Stimulated activated memory B cell treated with anti-CD40 and anti-IgM and Interleukin-4, amounts not matched to agents 10 μg/mL and 1 μg/mL and 100 μg/mL, for 72 hours (primary cell): ENCODE measurements around the gene TBC1D22A.

Source experiments
- ATAC-seq: fragments of 150-1000 bp; cut with Tn5 transposase; 2 replicates; pipeline ENCODE4 v1.10.0; 2021
- H3K27ac Mint-ChIP-seq: one replicate; pipeline ENCODE4 v1.8.0; 2022; ENCODE audit warnings: mild to moderate bottlenecking, mixed read lengths
- H3K27me3 Mint-ChIP-seq: one replicate; pipeline ENCODE4 v1.8.0; 2022; ENCODE audit warnings: mixed read lengths
- H3K36me3 Mint-ChIP-seq: one replicate; pipeline ENCODE4 v1.8.0; 2022; ENCODE audit warnings: mixed read lengths
- H3K4me1 Mint-ChIP-seq: one replicate; pipeline ENCODE4 v1.8.0; 2022; ENCODE audit warnings: mixed read lengths
- H3K4me3 Mint-ChIP-seq: one replicate; pipeline ENCODE4 v1.8.0; 2022; ENCODE audit warnings: mild to moderate bottlenecking, moderate library complexity, mixed read lengths
- H3K9me3 Mint-ChIP-seq: one replicate; pipeline ENCODE4 v1.8.0; 2022; ENCODE audit warnings: mixed read lengths

Gene TBC1D22A

GRCh38 chr22:46992121-46992731 is 229.8 kb downstream of the TBC1D22A start:
- H3K9me3 Mint-ChIP-seq, result no peaks in the 10 kb centered on the region
- H3K27ac Mint-ChIP-seq, result peak overlapping the region; percentile 57

GRCh38 chr22:46993633-46994032 is 231.2 kb downstream of the TBC1D22A start:
- Mint-ChIP-seq H3K9me3 (no peaks in the 10 kb centered on the region), H3K36me3 (peaks cover 50% of the 10 kb centered on the region), H3K4me3 (no peak overlapping the region), H3K27me3 (no peaks in the 10 kb centered on the region), H3K4me1 (peaks cover 11% of the 10 kb centered on the region), H3K27ac (no peak overlapping the region)
- ATAC-seq, result no peak

More at GRCh38 chr22:46992121-46992731, 229.8 kb downstream of the TBC1D22A start:
- peaks cover 11% of the 10 kb centered on the region for H3K4me1 Mint-ChIP-seq
- H3K36me3 Mint-ChIP-seq, result peaks cover 44% of the 10 kb centered on the region
- ATAC-seq, result no peak
- H3K27me3 Mint-ChIP-seq, result no peaks in the 10 kb centered on the region
- no peak overlapping the region for H3K4me3 Mint-ChIP-seq

DNA sequence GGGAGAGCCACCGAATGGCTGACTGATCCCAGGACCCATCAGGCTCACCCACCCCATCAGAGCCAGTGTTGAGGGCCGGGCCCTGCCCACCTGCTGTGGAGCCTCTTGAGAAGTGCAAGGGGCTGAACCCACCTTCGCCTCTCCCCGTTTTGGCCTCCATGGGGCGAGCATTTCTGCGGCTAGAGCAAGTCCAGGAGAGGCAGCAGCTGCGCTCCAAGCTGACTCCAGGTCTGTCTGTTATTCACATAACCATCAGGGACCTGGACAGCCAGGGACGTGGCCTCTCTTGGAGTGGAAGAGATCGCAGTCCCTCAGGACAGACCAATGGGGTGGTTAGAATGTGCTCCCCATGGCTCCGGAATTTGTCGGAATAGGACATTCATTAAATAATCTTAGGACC is 231.8 kb downstream of the TBC1D22A start:
- H3K36me3 Mint-ChIP-seq, result peaks cover 55% of the 10 kb centered on the region
- no peak overlapping the region for H3K27ac Mint-ChIP-seq
- ATAC-seq, result no peak
- no peak overlapping the region for H3K4me3 Mint-ChIP-seq
- H3K27me3 Mint-ChIP-seq, result no peaks in the 10 kb centered on the region
- H3K9me3 Mint-ChIP-seq, result no peaks in the 10 kb centered on the region
- H3K4me1 Mint-ChIP-seq, result peaks cover 13% of the 10 kb centered on the region

DNA sequence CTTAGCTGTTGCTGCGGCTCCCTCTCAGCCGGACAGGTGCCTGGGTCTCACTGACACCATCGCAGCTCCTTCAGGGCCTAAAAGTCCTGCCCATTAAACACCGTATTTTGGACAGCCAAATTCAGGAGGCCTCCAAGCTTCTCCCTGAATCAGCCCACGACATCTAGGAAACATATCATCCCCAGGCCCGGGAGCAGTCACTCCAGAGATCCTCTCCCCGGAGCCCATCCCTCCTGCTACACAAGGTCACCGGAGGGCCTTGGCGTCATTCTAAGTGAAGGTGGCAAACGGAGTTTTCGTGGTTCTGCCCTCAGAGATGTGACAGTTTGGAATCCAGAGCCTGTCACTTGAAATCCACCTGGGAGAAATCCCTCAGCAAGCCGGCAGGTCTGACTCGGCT is 232.5 kb downstream of the TBC1D22A start:
- no peak for ATAC-seq
- Mint-ChIP-seq H3K36me3 (peaks cover 59% of the 10 kb centered on the region), H3K27me3 (no peaks in the 10 kb centered on the region), H3K9me3 (no peaks in the 10 kb centered on the region), H3K4me3 (no peak overlapping the region), H3K27ac (no peak overlapping the region), H3K4me1 (peaks cover 20% of the 10 kb centered on the region)

DNA sequence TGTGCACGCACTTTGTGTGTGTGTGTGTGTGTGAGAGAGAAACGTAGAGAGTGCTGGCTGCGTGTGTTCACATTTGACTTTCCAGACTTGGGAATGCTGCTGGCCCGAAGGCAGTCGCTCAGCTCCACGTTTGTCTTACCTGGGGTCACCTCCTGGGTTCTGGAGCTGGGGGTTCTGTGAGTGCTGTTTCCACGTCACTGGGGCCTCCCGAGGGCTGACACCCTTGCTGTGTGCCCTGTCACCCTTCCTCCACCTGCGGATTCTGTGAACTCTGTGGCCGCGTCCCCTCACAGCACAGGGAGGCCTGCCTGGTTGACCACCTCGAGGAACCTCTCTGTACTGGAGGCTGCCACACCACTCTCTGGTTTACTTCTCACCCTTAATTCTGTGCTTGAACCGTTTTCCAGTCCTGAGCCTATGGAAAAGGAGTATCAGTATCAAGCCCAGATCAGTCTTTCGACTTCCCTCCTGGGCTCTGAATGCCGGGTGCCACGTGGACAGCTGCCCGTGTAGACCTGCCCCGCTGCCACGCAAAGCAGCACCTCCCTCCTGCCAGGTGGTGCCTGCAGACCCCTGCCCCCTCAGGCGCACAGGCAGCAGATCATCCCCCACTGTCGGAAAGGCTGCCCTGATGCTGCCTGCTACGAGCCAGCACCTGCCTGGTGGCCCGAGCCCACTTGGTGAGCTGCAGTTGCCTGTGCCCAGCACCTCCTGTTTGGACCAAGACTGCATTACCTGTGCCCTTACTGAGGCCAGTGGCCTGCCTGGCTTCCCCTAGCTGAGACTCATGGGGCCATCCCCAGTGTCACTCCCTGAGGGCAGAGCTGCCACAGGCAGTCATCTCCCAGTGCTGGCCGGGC is 233.3 kb downstream of the TBC1D22A start:
- ATAC-seq, result no peak
- H3K4me3 Mint-ChIP-seq, result no peak overlapping the region
- peaks cover 25% of the 10 kb centered on the region for H3K4me1 Mint-ChIP-seq
- H3K36me3 Mint-ChIP-seq, result peaks cover 58% of the 10 kb centered on the region
- no peaks in the 10 kb centered on the region for H3K27me3 Mint-ChIP-seq
- no peak overlapping the region for H3K27ac Mint-ChIP-seq
- H3K9me3 Mint-ChIP-seq, result no peaks in the 10 kb centered on the region

DNA sequence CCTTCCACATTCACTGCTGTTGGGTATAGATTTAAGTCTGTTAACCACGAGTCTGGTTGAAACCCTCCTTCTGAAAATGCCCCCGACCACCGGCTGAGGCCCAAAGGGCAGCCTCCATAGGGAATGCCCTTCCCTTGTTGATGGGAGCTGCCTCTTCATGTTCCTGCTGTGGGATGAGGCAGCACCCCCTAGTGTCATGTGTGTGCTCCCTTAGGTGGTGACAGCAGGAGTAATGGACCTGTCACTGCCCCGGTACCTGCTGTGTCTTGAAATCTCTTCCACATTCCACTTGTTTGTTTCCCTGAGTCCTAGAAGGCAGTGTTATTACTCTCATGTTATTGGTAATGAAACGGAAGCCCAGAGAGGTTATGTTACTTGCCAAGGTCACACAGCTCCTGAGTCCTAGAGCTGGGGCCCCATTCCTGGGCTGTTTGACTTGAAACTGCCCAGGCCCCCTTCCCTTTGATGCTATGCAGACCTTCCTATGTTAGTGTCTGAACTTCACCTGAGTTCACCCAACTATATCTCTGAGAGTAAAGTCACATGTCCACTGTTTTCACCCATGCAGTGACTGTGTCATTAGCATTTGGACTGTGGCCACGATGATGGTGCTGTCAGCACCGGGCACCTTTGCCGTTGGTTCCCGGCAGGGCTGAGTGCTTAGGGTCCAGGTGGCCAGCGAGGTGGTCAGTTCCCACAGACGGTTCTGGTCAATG is 234.3 kb downstream of the TBC1D22A start:
- H3K9me3 Mint-ChIP-seq, result no peaks in the 10 kb centered on the region
- H3K4me1 Mint-ChIP-seq, result peaks cover 23% of the 10 kb centered on the region
- peaks cover 48% of the 10 kb centered on the region for H3K36me3 Mint-ChIP-seq
- H3K27ac Mint-ChIP-seq, result no peak overlapping the region
- no peak for ATAC-seq
- H3K4me3 Mint-ChIP-seq, result no peak overlapping the region
- no peaks in the 10 kb centered on the region for H3K27me3 Mint-ChIP-seq

- no peak overlapping the region for H3K4me3 Mint-ChIP-seq
- H3K9me3 Mint-ChIP-seq, result no peaks in the 10 kb centered on the region
- no peak for ATAC-seq
- no peak overlapping the region for H3K27ac Mint-ChIP-seq
- H3K27me3 Mint-ChIP-seq, result no peaks in the 10 kb centered on the region
- H3K36me3 Mint-ChIP-seq, result peaks cover 42% of the 10 kb centered on the region
- peaks cover 21% of the 10 kb centered on the region for H3K4me1 Mint-ChIP-seq
Observed at GRCh38 chr22:46997311-46997970, 235.0 kb downstream of the TBC1D22A start.

DNA sequence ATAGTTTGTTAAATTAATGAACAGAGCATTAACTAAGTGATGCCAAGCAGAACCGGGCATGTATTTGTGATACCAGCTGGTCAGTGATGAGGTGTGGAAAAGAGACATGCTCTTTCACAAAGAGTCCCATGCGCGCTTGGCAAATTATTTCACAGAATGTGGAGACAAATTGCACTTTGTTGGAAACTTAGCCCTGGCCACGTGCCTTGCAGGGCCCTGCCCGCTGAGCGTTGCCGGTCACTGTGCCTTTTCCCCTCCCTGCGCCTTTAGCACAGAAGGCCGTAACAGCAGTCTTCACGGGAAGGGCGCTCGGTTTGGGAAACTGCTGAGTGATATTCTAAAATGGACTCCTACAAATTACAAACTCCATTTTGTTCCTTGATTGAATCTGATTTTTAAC is 235.9 kb downstream of the TBC1D22A start:
- Mint-ChIP-seq H3K27ac (no peak overlapping the region), H3K36me3 (peaks cover 37% of the 10 kb centered on the region), H3K27me3 (no peaks in the 10 kb centered on the region), H3K4me3 (no peak overlapping the region), H3K4me1 (peaks cover 17% of the 10 kb centered on the region), H3K9me3 (no peaks in the 10 kb centered on the region)
- no peak for ATAC-seq

- Mint-ChIP-seq H3K27me3 (no peaks in the 10 kb centered on the region), H3K4me3 (peak overlapping the region; percentile 45), H3K27ac (peak overlapping the region; percentile 78), H3K9me3 (no peaks in the 10 kb centered on the region), H3K36me3 (peaks cover 29% of the 10 kb centered on the region), H3K4me1 (peaks cover 17% of the 10 kb centered on the region)
- ATAC-seq, result no peak
Observed at GRCh38 chr22:47000256-47000655, 237.8 kb downstream of the TBC1D22A start.

DNA sequence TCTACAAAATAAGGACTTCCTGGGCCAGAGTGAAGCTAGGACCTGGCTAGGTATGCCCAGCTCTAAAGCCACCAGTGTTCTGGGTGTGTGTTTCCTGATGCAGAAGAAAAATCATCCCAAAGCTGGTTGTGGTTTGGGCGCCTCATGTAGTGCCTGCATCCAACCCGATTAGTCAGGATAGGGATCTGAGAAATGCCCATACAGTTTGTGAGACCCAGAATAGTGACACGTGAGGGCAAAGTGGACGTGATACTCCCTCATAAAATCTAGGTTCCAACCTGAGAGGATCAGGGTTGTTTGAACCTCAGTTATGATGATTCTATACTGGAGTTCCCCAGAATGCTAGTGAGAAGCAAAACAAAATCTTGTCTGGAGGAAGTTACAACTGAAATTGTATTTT is 238.4 kb downstream of the TBC1D22A start:
- H3K4me1 Mint-ChIP-seq, result peaks cover 17% of the 10 kb centered on the region
- no peaks in the 10 kb centered on the region for H3K27me3 Mint-ChIP-seq
- H3K27ac Mint-ChIP-seq, result peak overlapping the region; percentile 78
- no peaks in the 10 kb centered on the region for H3K9me3 Mint-ChIP-seq
- peak; percentile 82 for ATAC-seq
- peaks cover 28% of the 10 kb centered on the region for H3K36me3 Mint-ChIP-seq
- no peak overlapping the region for H3K4me3 Mint-ChIP-seq

- ATAC-seq, result peak; percentile 69
- Mint-ChIP-seq H3K27me3 (no peaks in the 10 kb centered on the region), H3K36me3 (peaks cover 27% of the 10 kb centered on the region), H3K4me3 (no peak overlapping the region), H3K4me1 (peaks cover 17% of the 10 kb centered on the region), H3K9me3 (no peaks in the 10 kb centered on the region), H3K27ac (no peak overlapping the region)
Observed at GRCh38 chr22:47001288-47001687, 238.8 kb downstream of the TBC1D22A start.

GRCh38 chr22:47002692-47003091 is 240.2 kb downstream of the TBC1D22A start:
- H3K4me3 Mint-ChIP-seq, result no peak overlapping the region

DNA sequence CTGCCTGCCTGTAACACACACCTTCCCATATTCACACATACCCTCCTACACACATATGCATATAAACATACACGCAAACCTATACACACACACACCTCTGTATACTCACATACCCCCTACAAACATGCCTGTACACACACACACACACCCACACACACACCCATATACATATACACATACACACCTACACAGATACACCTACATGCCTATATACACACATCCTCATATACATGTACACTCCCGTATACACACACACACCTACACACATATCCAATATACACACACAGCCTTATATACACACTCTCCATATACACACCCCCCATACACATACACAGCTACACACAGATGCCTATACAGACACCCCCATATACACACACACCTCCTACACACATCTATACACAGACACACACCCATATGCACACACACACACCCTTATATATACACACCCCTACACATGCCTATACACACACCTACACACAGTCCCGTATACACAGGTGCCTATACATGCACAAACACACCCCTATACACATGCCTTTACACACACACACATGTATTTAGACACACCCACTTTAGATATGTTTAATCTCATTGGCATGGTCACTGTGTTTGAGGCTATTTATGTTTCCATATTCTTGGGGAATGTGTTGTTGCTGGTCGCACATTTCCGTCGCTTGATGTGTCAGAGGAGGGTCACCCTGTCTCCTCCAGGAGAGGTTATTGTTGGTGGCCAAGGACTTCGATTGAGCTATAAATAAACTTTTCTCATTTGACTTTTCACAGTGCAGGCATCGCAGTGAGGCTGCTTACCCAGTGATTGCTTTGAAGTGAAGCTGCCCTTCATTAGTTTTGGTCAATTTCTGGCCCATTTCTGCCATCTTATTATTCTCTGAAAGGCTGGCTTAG is 243.3 kb downstream of the TBC1D22A start:
- Mint-ChIP-seq H3K4me3 (no peak overlapping the region), H3K27ac (no peak overlapping the region), H3K27me3 (no peaks in the 10 kb centered on the region), H3K9me3 (no peaks in the 10 kb centered on the region), H3K36me3 (no peaks in the 10 kb centered on the region), H3K4me1 (peaks cover under 1% of the 10 kb centered on the region)
- ATAC-seq, result no peak

More at GRCh38 chr22:47002692-47003091, 240.2 kb downstream of the TBC1D22A start:
- ATAC-seq, result no peak
- H3K27me3 Mint-ChIP-seq, result no peaks in the 10 kb centered on the region
- peaks cover 21% of the 10 kb centered on the region for H3K36me3 Mint-ChIP-seq
- peaks cover 17% of the 10 kb centered on the region for H3K4me1 Mint-ChIP-seq
- H3K9me3 Mint-ChIP-seq, result no peaks in the 10 kb centered on the region
- no peak overlapping the region for H3K27ac Mint-ChIP-seq

- Mint-ChIP-seq H3K27me3 (no peaks in the 10 kb centered on the region), H3K4me1 (no peaks in the 10 kb centered on the region), H3K36me3 (no peaks in the 10 kb centered on the region), H3K9me3 (no peaks in the 10 kb centered on the region), H3K4me3 (no peak overlapping the region), H3K27ac (no peak overlapping the region)
- ATAC-seq, result no peak
Observed at GRCh38 chr22:47006433-47006832, 244.0 kb downstream of the TBC1D22A start.
